Heart right ventricle (tissue), 16 donors: ENCODE results near the gene HCFC2. TPM values are rescaled to one million over a fixed set of nuclear protein-coding genes. Genes with fewer than 3 reads are reported as not detected.

Source experiments
- ATAC-seq, 8 donors: fragments of 200-7000 bp; cut with Tn5 transposase; one replicate each; pipeline ENCODE4 v1.9.1; 2020; ENCODE audit warnings: mild to moderate bottlenecking in 8 of 8, moderate library complexity in 8 of 8, moderate number of reproducible peaks in 1 of 8
- DNase-seq, 2 donors: peaks; one replicate each; pipeline ENCODE4 v3.0.0-alpha.2; 2020
- H3K27ac ChIP-seq, 10 donors: fragments of 200-600 bp; sonication (generic) in 2 of 10; one replicate each; pipeline versions ENCODE4 v1.5.0 to v1.8.0; 2020 to 2022; ENCODE audit warnings: mild to moderate bottlenecking in 3 of 10
- H3K27me3 ChIP-seq, 7 donors: fragments of 200-600 bp; one replicate each; pipeline ENCODE4 v1.8.0; 2021 to 2022; ENCODE audit warnings: mild to moderate bottlenecking in 2 of 7
- H3K36me3 ChIP-seq, 9 donors: fragments of 200-600 bp; sonication (generic) in 1 of 9; one replicate each; pipeline versions ENCODE4 v1.5.0 to v1.8.0; 2020 to 2022; ENCODE audit warnings: mild to moderate bottlenecking in 2 of 9
- H3K4me1 ChIP-seq, 9 donors: fragments of 200-600 bp; sonication (generic) in 1 of 9; one replicate each; pipeline versions ENCODE4 v1.5.0 to v1.8.0; 2020 to 2022; ENCODE audit warnings: mild to moderate bottlenecking in 4 of 9
- H3K4me3 ChIP-seq, 10 donors: fragments of 200-600 bp; sonication (generic) in 2 of 10; one replicate each; pipeline versions ENCODE4 v1.5.0 to v1.8.0; 2020 to 2022; ENCODE audit warnings: mild to moderate bottlenecking in 7 of 10, moderate library complexity in 2 of 10
- H3K9me3 ChIP-seq, 11 donors: fragments of 200-600 bp in 10 of 11; sonication (generic) in 2 of 11; one replicate each; pipeline versions ENCODE4 v1.5.0 to v1.8.0; 2013 to 2022; ENCODE audit warnings: mild to moderate bottlenecking in 2 of 11, control low read depth in 1 of 11, moderate library complexity in 1 of 11
- whole genome bisulfite sequencing, 2 donors: extraction: QIAGEN DNeasy Blood & Tissue Kit; methylation state at CpG; one replicate each; pipeline ENCODE4 v1.1.7; 2013; ENCODE audit warnings: inconsistent platforms in 1 of 2; 5-methylcytosine and 5-hydroxymethylcytosine counted together
- intact Hi-C, 10 donors: fragments of 100-400 bp; cut with DNase I; formaldehyde crosslinking; loops; one replicate each; pipeline versions ENCODE4 v1.11.1 to v1.14.2; 2022
- polyA plus RNA-seq, 2 donors: library from polyadenylated mRNA; stranded (reverse); fragments of 200-250 nt; gene quantifications; one replicate each; pipeline ENCODE4 v1.2.3, GENCODE V29; 2013
- total RNA-seq, 10 donors: library from RNA; stranded (reverse); fragmentation: NEBNext Ultra II Directional in 3 of 10; extraction: Animal tissue kit (Norgen Biotek cat#: 25700) in 3 of 10; gene quantifications; one replicate each; pipeline versions ENCODE4 v1.2.1 to v1.2.4, GENCODE V29; 2021 to 2023
- TF ChIP-seq, protein P1 (sequence below), 9 donors: fragments of 200-600 bp; sonication (generic) in 2 of 9; IDR thresholded peaks; one replicate each; pipeline versions ENCODE4 v1.5.0 to v1.8.0; 2021 to 2022; ENCODE audit warnings: antibody characterized with exemption in 9 of 9, mild to moderate bottlenecking in 5 of 9, moderate library complexity in 1 of 9
- donor health status: Arrhythmogenic right ventricular cardiomyopathy.
- donor health status: ischemic (EF 13 %, LVEDD 7.1; RV severe dilation, severe dysfunction).
- donor health status: healthy with polysubstance abuse.
- donor health status: DM: no; HTN: yes; CAD: no.
- donor health status: DM: no; HTN: no; CAD: no.
- donor health status: ischemic (EF 25% LVEDD 6.9; RV normal size, moderate dysfunction).
- donor health status: ischemic (EF 25% LVEDD 5.7; RV mildly dilated, moderate dysfunction).
- donor health status: healthy.
- donor health status: DM: yes; HTN: yes; CAD: no.
- donor health status: Ischemic cardiomyopathy.
- donor health status: ischemic (EF 35%, LVEDD 5.7; RV mildly dilated, moderate dysfunction).
- donor health status: nonischemic (EF 11% LVEDD 7.7; RV severe dilation, severe dysfunction).
- donor health status: DM: yes; HTN: yes; CAD: no.
- donor health status: PGD.
- donor health status: ischemic (EF 29% LVEDD 5.4; RV normal size, mild dysfunction).
- donor health status: nonischemic (EF 23%, LVEDD 6.1; RV moderate dilation, normal function).

Gene HCFC2
- total and polyA plus RNA-seq, 12 donors = 5.1 to 13.6 (median 11.2) TPM

GRCh38 chr12:104137902-104138796 is 73.8 kb downstream of the HCFC2 start, which contains the start of gene NFYB:
NFYB (minus strand) TSS chr12:104138210; CDS start chr12:104135453, 2,757 bp downstream.
- no peaks in the 10 kb centered on the region for H3K27me3 ChIP-seq
- H3K36me3 ChIP-seq = peaks cover 0 to 19% (median 7%) of the 10 kb centered on the region in 9 donors
- DNase-seq (peak; percentile 90 to 97), ATAC-seq (peak; percentile 89 to 97 (median 96))
- H3K4me1 ChIP-seq = peaks cover 9 to 49% (median 40%) of the 10 kb centered on the region in 9 donors
- TF ChIP-seq, protein P1, sequence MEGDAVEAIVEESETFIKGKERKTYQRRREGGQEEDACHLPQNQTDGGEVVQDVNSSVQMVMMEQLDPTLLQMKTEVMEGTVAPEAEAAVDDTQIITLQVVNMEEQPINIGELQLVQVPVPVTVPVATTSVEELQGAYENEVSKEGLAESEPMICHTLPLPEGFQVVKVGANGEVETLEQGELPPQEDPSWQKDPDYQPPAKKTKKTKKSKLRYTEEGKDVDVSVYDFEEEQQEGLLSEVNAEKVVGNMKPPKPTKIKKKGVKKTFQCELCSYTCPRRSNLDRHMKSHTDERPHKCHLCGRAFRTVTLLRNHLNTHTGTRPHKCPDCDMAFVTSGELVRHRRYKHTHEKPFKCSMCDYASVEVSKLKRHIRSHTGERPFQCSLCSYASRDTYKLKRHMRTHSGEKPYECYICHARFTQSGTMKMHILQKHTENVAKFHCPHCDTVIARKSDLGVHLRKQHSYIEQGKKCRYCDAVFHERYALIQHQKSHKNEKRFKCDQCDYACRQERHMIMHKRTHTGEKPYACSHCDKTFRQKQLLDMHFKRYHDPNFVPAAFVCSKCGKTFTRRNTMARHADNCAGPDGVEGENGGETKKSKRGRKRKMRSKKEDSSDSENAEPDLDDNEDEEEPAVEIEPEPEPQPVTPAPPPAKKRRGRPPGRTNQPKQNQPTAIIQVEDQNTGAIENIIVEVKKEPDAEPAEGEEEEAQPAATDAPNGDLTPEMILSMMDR (IDR thresholded peaks at IDR 0.05) = peak in 1 of 9 donors; percentile 7
- 3 to 4% methylated on average over 72 to 110 of the region's 111 CpGs for WGBS, 2 donors
- H3K27ac ChIP-seq = peak within 1 kb of the TSS; percentile 85 to 95 (median 89)
- intact Hi-C loops = loop anchor here in 2 of 10 donors (5.0 to 10.0 kb wide), 2 partner anchors 149 to 167 kb away; partner anchors contain the start of gene EID3 (in 1 of the 2)
- H3K9me3 ChIP-seq = no peaks in the 10 kb centered on the region
- peak within 1 kb of the TSS; percentile 53 to 96 (median 78) for H3K4me3 ChIP-seq

DNA sequence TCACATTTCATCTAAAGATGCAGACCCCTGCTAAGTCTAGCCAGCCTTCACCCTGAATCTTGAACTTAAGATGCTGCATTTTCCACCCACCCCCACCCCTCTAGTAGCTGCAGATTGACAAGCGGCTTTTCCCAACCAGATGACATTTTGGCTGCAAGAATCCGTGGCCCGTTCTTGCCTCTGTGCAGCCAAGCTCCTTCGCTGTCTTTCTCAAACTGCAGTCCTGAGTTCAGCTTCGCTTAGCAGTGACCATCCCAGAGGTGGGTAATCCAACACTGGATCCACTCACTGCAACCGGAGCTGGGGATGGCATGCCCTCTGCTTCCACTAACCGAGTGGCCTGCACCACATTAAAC is 74.4 kb downstream of the HCFC2 start:
- intact Hi-C loops = loop anchor here in 2 of 10 donors (5.0 to 10.0 kb wide), 2 partner anchors 149 to 166 kb away; partner anchors contain the start of gene EID3 (in 1 of the 2)
- no peaks in the 10 kb centered on the region for H3K9me3 ChIP-seq
- ATAC-seq = peak in 6 of 8 donors; percentile 5 to 41 (median 10)

DNA sequence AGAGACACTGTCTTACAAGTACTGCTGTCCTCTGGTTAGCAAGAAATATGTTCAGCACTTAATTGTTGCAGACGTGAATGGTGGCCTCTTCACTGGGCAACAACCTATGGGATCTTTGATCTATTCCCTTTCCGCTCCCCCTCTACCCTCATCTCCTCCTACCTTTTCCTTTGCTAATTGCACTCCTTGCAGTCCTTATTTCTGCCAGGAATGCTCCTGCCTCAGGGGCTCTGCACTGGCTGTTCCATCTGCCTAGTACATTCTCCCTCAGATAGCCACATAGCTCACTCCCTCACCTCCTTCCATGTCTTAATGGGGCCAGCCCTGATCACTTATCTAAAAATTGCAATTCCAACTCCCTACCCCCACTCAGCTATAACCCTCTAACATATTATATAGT is 78.2 kb downstream of the HCFC2 start:
- Histone ChIP-seq H3K27me3 (no peaks in the 10 kb centered on the region), H3K9me3 (no peaks in the 10 kb centered on the region), H3K4me3 (no peak overlapping the region), H3K4me1 (peaks cover 5 to 10% (median 8%) of the 10 kb centered on the region in 9 donors), H3K36me3 (no peaks in the 10 kb centered on the region), H3K27ac (no peak overlapping the region)
- 82 to 85% methylated on average over 2 of the region's 2 CpGs for WGBS, 2 donors
- DNase-seq (no peak), ATAC-seq (no peak)
- intact Hi-C loops = no loop called here
- TF ChIP-seq, protein P1 (IDR thresholded peaks at IDR 0.05) = no peak

More for the DNA sequence above, 74.4 kb downstream of the HCFC2 start:
- no peaks in the 10 kb centered on the region for H3K27me3 ChIP-seq
- H3K36me3 ChIP-seq = peaks cover 0 to 13% (median 5%) of the 10 kb centered on the region in 9 donors
- H3K27ac ChIP-seq = peak overlapping the region in 9 of 10 donors; percentile 77 to 95 (median 85)
- H3K4me3 ChIP-seq = peak overlapping the region in 9 of 10 donors; percentile 15 to 63 (median 52)
- TF ChIP-seq, protein P1 (IDR thresholded peaks at IDR 0.05) = no peak
- 65 to 74% methylated on average over 7 of the region's 7 CpGs for WGBS, 2 donors
- peaks cover 9 to 43% (median 34%) of the 10 kb centered on the region in 9 donors for H3K4me1 ChIP-seq
- no peak for DNase-seq

DNA sequence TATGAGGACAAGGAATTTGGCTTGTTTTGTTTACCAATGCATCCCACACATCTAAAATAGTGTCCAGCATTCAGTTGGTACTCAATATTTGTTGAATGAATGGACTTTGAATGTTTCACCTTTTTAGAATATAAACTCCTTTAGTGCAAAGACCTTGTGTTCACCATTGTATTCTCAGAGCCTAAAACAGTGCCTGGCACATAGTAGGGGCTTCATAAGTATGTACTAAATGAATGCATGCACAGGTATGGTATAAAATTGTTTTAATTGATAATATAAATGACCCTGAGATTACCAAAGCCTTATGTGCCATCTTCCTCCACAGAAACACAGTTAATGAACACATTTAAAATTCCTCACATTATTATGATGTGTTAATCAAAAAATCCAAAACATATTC is 78.7 kb downstream of the HCFC2 start:
- Histone ChIP-seq H3K36me3 (no peaks in the 10 kb centered on the region), H3K4me3 (no peak overlapping the region), H3K4me1 (peaks cover 5 to 10% (median 8%) of the 10 kb centered on the region in 9 donors), H3K9me3 (no peaks in the 10 kb centered on the region), H3K27ac (no peak overlapping the region), H3K27me3 (no peaks in the 10 kb centered on the region)
- no peak for DNase-seq
- TF ChIP-seq, protein P1 (IDR thresholded peaks at IDR 0.05) = no peak
- ATAC-seq = no peak
- intact Hi-C loops = no loop called here
